Mesenchymal stem cell (in vitro differentiated cells and primary cell): ENCODE data around the gene ACP3.

Experiments
- DNase-seq: peaks from one replicate; pipeline ENCODE4 v3.0.0-alpha.2; 2013
- H2AFZ ChIP-seq: one replicate; pipeline ENCODE4 v1.6.1; 2013; ENCODE audit warnings: low read depth, mild to moderate bottlenecking, control low read depth, inconsistent platforms, low read length, moderate library complexity
- H2AK5ac ChIP-seq: 2 replicates; pipeline ENCODE4 v1.6.1; 2013; ENCODE audit warnings: low read length, moderate library complexity, mild to moderate bottlenecking, inconsistent platforms; ENCODE audit not compliant: severe bottlenecking
- H2BK120ac ChIP-seq: one replicate; pipeline ENCODE4 v1.6.1; 2013; ENCODE audit warnings: low read depth, mild to moderate bottlenecking, inconsistent platforms, low read length, moderate library complexity
- H2BK12ac ChIP-seq, 2 experiments: one replicate each; pipeline ENCODE4 v1.6.1; 2013; ENCODE audit warnings: inconsistent platforms in 2 of 2, low read length in 2 of 2, mild to moderate bottlenecking in 2 of 2, moderate library complexity in 2 of 2, control low read depth in 1 of 2
- H2BK15ac ChIP-seq: one replicate; pipeline ENCODE4 v1.6.1; 2013; ENCODE audit warnings: mild to moderate bottlenecking, low read depth, inconsistent platforms; ENCODE audit not compliant: poor library complexity, severe bottlenecking
- H2BK5ac ChIP-seq: 2 replicates; pipeline ENCODE4 v1.6.1; 2013; ENCODE audit warnings: low read depth, mild to moderate bottlenecking, low read length, control low read depth, inconsistent platforms; ENCODE audit not compliant: poor library complexity, severe bottlenecking
- H3K14ac ChIP-seq, 2 experiments: one replicate each; pipeline ENCODE4 v1.6.1; 2013; ENCODE audit warnings: inconsistent platforms in 2 of 2, low read length in 2 of 2, control low read depth in 1 of 2, mild to moderate bottlenecking in 1 of 2, moderate library complexity in 1 of 2
- H3K18ac ChIP-seq, 2 experiments: one replicate each; pipeline ENCODE4 v1.6.1; 2013; ENCODE audit warnings: inconsistent platforms in 2 of 2, low read length in 2 of 2, control low read depth in 1 of 2, low read depth in 1 of 2, mild to moderate bottlenecking in 1 of 2
- H3K23ac ChIP-seq, 2 experiments: one replicate each; pipeline ENCODE4 v1.6.1; 2013; ENCODE audit warnings: inconsistent platforms in 2 of 2, low read length in 2 of 2, mild to moderate bottlenecking in 2 of 2, moderate library complexity in 2 of 2, control low read depth in 1 of 2
- H3K27ac ChIP-seq: 2 replicates; pipeline ENCODE4 v1.5.1; 2013; ENCODE audit warnings: mild to moderate bottlenecking, moderate library complexity, low read length, control low read depth, inconsistent platforms; ENCODE audit not compliant: poor library complexity, severe bottlenecking
- H3K27me3 ChIP-seq, 2 experiments: 2 replicates each; pipeline versions ENCODE4 v1.6.1 to v1.7.0; 2013; ENCODE audit warnings: low read length in 2 of 2, mild to moderate bottlenecking in 2 of 2, moderate library complexity in 2 of 2, control low read depth in 1 of 2, inconsistent platforms in 1 of 2; ENCODE audit not compliant: control insufficient read depth in 1 of 2, insufficient read depth in 1 of 2
- H3K36me3 ChIP-seq, 2 experiments: 2 replicates each; pipeline versions ENCODE4 v1.6.1 to v1.7.0; 2013; ENCODE audit warnings: low read length in 2 of 2, control low read depth in 1 of 2, inconsistent platforms in 1 of 2, low read depth in 1 of 2, mild to moderate bottlenecking in 1 of 2; ENCODE audit not compliant: insufficient read depth in 2 of 2, control insufficient read depth in 1 of 2
- H3K4ac ChIP-seq, 2 experiments: one replicate each; pipeline ENCODE4 v1.6.1; 2013; ENCODE audit warnings: inconsistent platforms in 2 of 2, low read length in 2 of 2, mild to moderate bottlenecking in 2 of 2, moderate library complexity in 2 of 2, control low read depth in 1 of 2, low read depth in 1 of 2
- H3K4me1 ChIP-seq: 2 replicates; pipeline ENCODE4 v1.6.1; 2013; ENCODE audit warnings: low read depth, low read length, control low read depth; ENCODE audit not compliant: control insufficient read depth, insufficient read depth
- H3K4me2 ChIP-seq: 2 replicates; pipeline ENCODE4 v1.6.1; 2013; ENCODE audit warnings: low read length, mild to moderate bottlenecking, inconsistent platforms; ENCODE audit not compliant: poor library complexity, severe bottlenecking
- H3K4me3 ChIP-seq, 2 experiments: 2 replicates each; pipeline versions ENCODE4 v1.5.1 to v1.7.0; 2013; ENCODE audit warnings: low read length in 2 of 2, mild to moderate bottlenecking in 2 of 2, control low read depth in 1 of 2, low read depth in 1 of 2; ENCODE audit not compliant: insufficient read depth in 1 of 2
- H3K79me1 ChIP-seq: replicated peaks from 2 replicates; pipeline ENCODE4 v1.6.1; 2013; ENCODE audit warnings: mild to moderate bottlenecking, control low read depth, low read length, inconsistent platforms; ENCODE audit not compliant: poor library complexity, severe bottlenecking
- H3K9ac ChIP-seq: 2 replicates; pipeline ENCODE4 v1.7.0; 2013; ENCODE audit warnings: mild to moderate bottlenecking, low read length, moderate library complexity
- H3K9me3 ChIP-seq: 2 replicates; pipeline ENCODE4 v1.7.0; 2013; ENCODE audit warnings: mild to moderate bottlenecking, low read length; ENCODE audit not compliant: control insufficient read depth
- H4K8ac ChIP-seq: one replicate; pipeline ENCODE4 v1.6.1; 2013; ENCODE audit warnings: inconsistent platforms, mild to moderate bottlenecking, low read length, moderate library complexity
- H4K91ac ChIP-seq: one replicate; pipeline ENCODE4 v1.6.1; 2013; ENCODE audit warnings: mild to moderate bottlenecking, low read length, inconsistent platforms
- WGBS: methylation state at CpG from one replicate; pipeline ENCODE4 v1.1.7; 2013; ENCODE audit warnings: mixed read lengths; 5-methylcytosine and 5-hydroxymethylcytosine counted together

The ACP3 gene

DNA sequence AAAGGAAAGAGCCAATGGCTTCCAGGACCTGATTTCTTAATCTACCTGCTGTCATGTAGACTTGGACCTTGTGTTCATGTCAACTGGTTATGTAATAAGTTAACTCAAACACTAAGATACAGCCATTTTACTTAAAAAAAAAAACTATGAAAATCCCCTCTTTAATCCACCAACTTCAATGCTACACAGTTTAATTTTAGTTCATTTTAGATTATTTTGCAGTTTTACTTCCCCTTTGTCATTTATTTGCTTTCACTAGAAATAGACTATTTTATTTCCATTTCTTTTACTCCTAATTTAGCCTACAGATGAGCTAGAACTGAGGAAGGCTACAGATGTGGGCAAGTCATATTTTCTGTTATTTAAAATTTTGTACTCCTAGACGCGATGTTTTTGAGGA lies 89.4 kb downstream of the ACP3 start:
- Histone ChIP-seq H3K4ac (no peak overlapping the region), H3K27me3 (peaks cover 0 to 16% of the 10 kb centered on the region in 2 experiments), H3K14ac (no peak overlapping the region), H3K79me1 (no peaks in the 10 kb centered on the region), H3K23ac (no peak overlapping the region), H3K9ac (no peak overlapping the region), H4K8ac (no peak overlapping the region), H2BK15ac (no peak overlapping the region), H2BK5ac (no peak overlapping the region), H4K91ac (no peak overlapping the region), H2BK120ac (no peak overlapping the region), H3K9me3 (no peaks in the 10 kb centered on the region), H3K27ac (no peak overlapping the region), H3K4me3 (no peak overlapping the region), H2BK12ac (no peak overlapping the region), H3K36me3 (no peaks in the 10 kb centered on the region), H2AK5ac (no peak overlapping the region), H3K4me2 (no peak overlapping the region), H3K4me1 (no peaks in the 10 kb centered on the region), H3K18ac (no peak overlapping the region), H2AFZ (no peak overlapping the region)
- no CpG with 5 or more reads among the region's 2 CpGs for WGBS
- DNase-seq: no peak

DNA sequence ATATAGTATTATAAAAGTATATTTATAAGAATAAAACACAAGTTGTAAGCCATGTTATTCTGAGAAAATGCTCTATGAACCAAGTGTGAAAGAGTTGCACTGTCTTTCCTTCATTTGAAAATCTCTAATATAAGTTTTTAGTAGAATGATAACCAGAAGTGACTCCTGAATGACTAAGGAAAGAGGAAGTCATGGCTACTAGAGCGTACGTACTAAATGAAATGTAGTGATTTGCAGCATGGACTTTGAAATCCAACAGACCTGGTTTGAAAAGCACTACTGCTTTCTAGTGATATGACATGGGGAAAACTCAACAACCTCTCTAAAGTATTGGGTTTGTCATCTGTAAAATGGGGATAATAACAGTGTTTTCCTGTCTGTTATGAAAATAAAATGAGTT lies 89.8 kb downstream of the ACP3 start:
- H3K9me3 ChIP-seq: no peaks in the 10 kb centered on the region
- H3K27me3 ChIP-seq: peaks cover 0 to 15% of the 10 kb centered on the region in 2 experiments
- H3K79me1 ChIP-seq: no peaks in the 10 kb centered on the region
- no peak overlapping the region for H2BK120ac ChIP-seq
- no peak overlapping the region for H3K14ac ChIP-seq
- H2BK5ac ChIP-seq: no peak overlapping the region
- H3K18ac ChIP-seq: no peak overlapping the region
- H4K8ac ChIP-seq: no peak overlapping the region
- no peak overlapping the region for H3K23ac ChIP-seq
- 73% methylated on average over 2 of the region's 2 CpGs for WGBS
- no peak overlapping the region for H2AFZ ChIP-seq
- H3K4ac ChIP-seq: no peak overlapping the region
- H3K36me3 ChIP-seq: no peaks in the 10 kb centered on the region
- H4K91ac ChIP-seq: no peak overlapping the region
- no peak overlapping the region for H2AK5ac ChIP-seq
- no peak overlapping the region for H3K27ac ChIP-seq
- no peak for DNase-seq
- H3K4me1 ChIP-seq: no peaks in the 10 kb centered on the region
- no peak overlapping the region for H2BK15ac ChIP-seq
- H3K4me2 ChIP-seq: no peak overlapping the region
- no peak overlapping the region for H3K4me3 ChIP-seq
- H2BK12ac ChIP-seq: no peak overlapping the region
- H3K9ac ChIP-seq: no peak overlapping the region
